Measurements from ENCODE around the gene HYDIN.
"Not testable (repeated sequence)": the region's sequence is repeated elsewhere in the genome, so short reads cannot be mapped to it uniquely, and the experiment has no call there.

Gene HYDIN

GRCh38 chr16:70877895-70878294 lies 352.6 kb downstream of the HYDIN start:
- not testable (repeated sequence) for H3K9me3 ChIP-seq (ENCODE audit: insufficient read depth, low read depth, low read length); H3K36me3 ChIP-seq (ENCODE audit: insufficient read depth, low read length); H3F3A ChIP-seq (ENCODE audit: low read depth); H3K4me1 ChIP-seq (ENCODE audit: insufficient read depth, low read length, poor library complexity, severe bottlenecking); H4K20me1 ChIP-seq (ENCODE audit: insufficient read depth, low read length, poor library complexity, severe bottlenecking); H3K4me2 ChIP-seq (ENCODE audit: low read depth, low read length, poor library complexity, severe bottlenecking); H2AFZ ChIP-seq (ENCODE audit: low read length); H3K4me3 ChIP-seq (ENCODE audit: low read length, poor library complexity, severe bottlenecking); H3K27me3 ChIP-seq (ENCODE audit: insufficient read depth, low read length, poor library complexity, severe bottlenecking); H3K79me2 ChIP-seq (ENCODE audit: insufficient read depth, low read length); H3K9me2 ChIP-seq (replicated peaks; ENCODE audit: low read depth, low read length); H3K9ac ChIP-seq (ENCODE audit: low read depth, low read length, poor library complexity, severe bottlenecking)

GRCh38 chr16:70876442-70876841 lies 354.1 kb downstream of the HYDIN start:
- not testable (repeated sequence) for H3K79me2 ChIP-seq (ENCODE audit: insufficient read depth, low read length); H4K20me1 ChIP-seq (ENCODE audit: insufficient read depth, low read length, poor library complexity, severe bottlenecking); H3K9me3 ChIP-seq (ENCODE audit: insufficient read depth, low read depth, low read length); H2AFZ ChIP-seq (ENCODE audit: low read length); H3K4me1 ChIP-seq (ENCODE audit: insufficient read depth, low read length, poor library complexity, severe bottlenecking); H3K4me3 ChIP-seq (ENCODE audit: low read length, poor library complexity, severe bottlenecking); H3K9ac ChIP-seq (ENCODE audit: low read depth, low read length, poor library complexity, severe bottlenecking); H3K4me2 ChIP-seq (ENCODE audit: low read depth, low read length, poor library complexity, severe bottlenecking); H3F3A ChIP-seq (ENCODE audit: low read depth); H3K36me3 ChIP-seq (ENCODE audit: insufficient read depth, low read length); H3K9me2 ChIP-seq (replicated peaks; ENCODE audit: low read depth, low read length); H3K27me3 ChIP-seq (ENCODE audit: insufficient read depth, low read length, poor library complexity, severe bottlenecking)

- H3K9me3 ChIP-seq (ENCODE audit: insufficient read depth, low read depth, low read length); H3K79me2 ChIP-seq (ENCODE audit: insufficient read depth, low read length); H3K4me3 ChIP-seq (ENCODE audit: low read length, poor library complexity, severe bottlenecking); H4K20me1 ChIP-seq (ENCODE audit: insufficient read depth, low read length, poor library complexity, severe bottlenecking); H3K4me1 ChIP-seq (ENCODE audit: insufficient read depth, low read length, poor library complexity, severe bottlenecking); H3K9me2 ChIP-seq (replicated peaks; ENCODE audit: low read depth, low read length); H3F3A ChIP-seq (ENCODE audit: low read depth); H3K9ac ChIP-seq (ENCODE audit: low read depth, low read length, poor library complexity, severe bottlenecking); H3K4me2 ChIP-seq (ENCODE audit: low read depth, low read length, poor library complexity, severe bottlenecking); H3K36me3 ChIP-seq (ENCODE audit: insufficient read depth, low read length); H3K27me3 ChIP-seq (ENCODE audit: insufficient read depth, low read length, poor library complexity, severe bottlenecking); H2AFZ ChIP-seq (ENCODE audit: low read length): not testable (repeated sequence)
These were observed 365.8 kb downstream of the HYDIN start for GRCh38 chr16:70864698-70865097.

- not testable (repeated sequence) for H3K36me3 ChIP-seq (ENCODE audit: insufficient read depth, low read length); H3K79me2 ChIP-seq (ENCODE audit: insufficient read depth, low read length); H4K20me1 ChIP-seq (ENCODE audit: insufficient read depth, low read length, poor library complexity, severe bottlenecking); H3K9me2 ChIP-seq (replicated peaks; ENCODE audit: low read depth, low read length); H2AFZ ChIP-seq (ENCODE audit: low read length); H3K4me1 ChIP-seq (ENCODE audit: insufficient read depth, low read length, poor library complexity, severe bottlenecking); H3K9ac ChIP-seq (ENCODE audit: low read depth, low read length, poor library complexity, severe bottlenecking); H3F3A ChIP-seq (ENCODE audit: low read depth); H3K4me3 ChIP-seq (ENCODE audit: low read length, poor library complexity, severe bottlenecking); H3K9me3 ChIP-seq (ENCODE audit: insufficient read depth, low read depth, low read length); H3K4me2 ChIP-seq (ENCODE audit: low read depth, low read length, poor library complexity, severe bottlenecking); H3K27me3 ChIP-seq (ENCODE audit: insufficient read depth, low read length, poor library complexity, severe bottlenecking)
These were observed 368.5 kb downstream of the HYDIN start for GRCh38 chr16:70861996-70862395.

- H3K9me2 ChIP-seq (replicated peaks; ENCODE audit: low read depth, low read length); H3F3A ChIP-seq (ENCODE audit: low read depth); H3K9ac ChIP-seq (ENCODE audit: low read depth, low read length, poor library complexity, severe bottlenecking); H4K20me1 ChIP-seq (ENCODE audit: insufficient read depth, low read length, poor library complexity, severe bottlenecking); H3K4me1 ChIP-seq (ENCODE audit: insufficient read depth, low read length, poor library complexity, severe bottlenecking); H3K4me2 ChIP-seq (ENCODE audit: low read depth, low read length, poor library complexity, severe bottlenecking); H3K9me3 ChIP-seq (ENCODE audit: insufficient read depth, low read depth, low read length); H3K27me3 ChIP-seq (ENCODE audit: insufficient read depth, low read length, poor library complexity, severe bottlenecking); H3K79me2 ChIP-seq (ENCODE audit: insufficient read depth, low read length); H3K4me3 ChIP-seq (ENCODE audit: low read length, poor library complexity, severe bottlenecking); H3K36me3 ChIP-seq (ENCODE audit: insufficient read depth, low read length); H2AFZ ChIP-seq (ENCODE audit: low read length): not testable (repeated sequence)
These were observed 379.2 kb downstream of the HYDIN start for GRCh38 chr16:70851299-70851698.

- H3K36me3 ChIP-seq (ENCODE audit: insufficient read depth, low read length); H3K4me3 ChIP-seq (ENCODE audit: low read length, poor library complexity, severe bottlenecking); H3K9me3 ChIP-seq (ENCODE audit: insufficient read depth, low read depth, low read length); H4K20me1 ChIP-seq (ENCODE audit: insufficient read depth, low read length, poor library complexity, severe bottlenecking); H2AFZ ChIP-seq (ENCODE audit: low read length); H3K4me1 ChIP-seq (ENCODE audit: insufficient read depth, low read length, poor library complexity, severe bottlenecking); H3K9ac ChIP-seq (ENCODE audit: low read depth, low read length, poor library complexity, severe bottlenecking); H3K27me3 ChIP-seq (ENCODE audit: insufficient read depth, low read length, poor library complexity, severe bottlenecking); H3K9me2 ChIP-seq (replicated peaks; ENCODE audit: low read depth, low read length); H3K79me2 ChIP-seq (ENCODE audit: insufficient read depth, low read length); H3K4me2 ChIP-seq (ENCODE audit: low read depth, low read length, poor library complexity, severe bottlenecking); H3F3A ChIP-seq (ENCODE audit: low read depth): not testable (repeated sequence)
These were observed 406.9 kb downstream of the HYDIN start for GRCh38 chr16:70823498-70824118.

- H3K9me2 ChIP-seq (replicated peaks; ENCODE audit: low read depth, low read length); H3K9ac ChIP-seq (ENCODE audit: low read depth, low read length, poor library complexity, severe bottlenecking); H3K27me3 ChIP-seq (ENCODE audit: insufficient read depth, low read length, poor library complexity, severe bottlenecking); H3K9me3 ChIP-seq (ENCODE audit: insufficient read depth, low read depth, low read length); H3K36me3 ChIP-seq (ENCODE audit: insufficient read depth, low read length); H2AFZ ChIP-seq (ENCODE audit: low read length); H3K4me1 ChIP-seq (ENCODE audit: insufficient read depth, low read length, poor library complexity, severe bottlenecking); H4K20me1 ChIP-seq (ENCODE audit: insufficient read depth, low read length, poor library complexity, severe bottlenecking); H3K4me3 ChIP-seq (ENCODE audit: low read length, poor library complexity, severe bottlenecking); H3F3A ChIP-seq (ENCODE audit: low read depth); H3K4me2 ChIP-seq (ENCODE audit: low read depth, low read length, poor library complexity, severe bottlenecking); H3K79me2 ChIP-seq (ENCODE audit: insufficient read depth, low read length): not testable (repeated sequence)
These were observed 407.8 kb downstream of the HYDIN start for GRCh38 chr16:70822734-70823133.

GRCh38 chr16:70818088-70818487 lies 412.4 kb downstream of the HYDIN start:
- H3K4me3 ChIP-seq (ENCODE audit: low read length, poor library complexity, severe bottlenecking); H3K27me3 ChIP-seq (ENCODE audit: insufficient read depth, low read length, poor library complexity, severe bottlenecking); H3K36me3 ChIP-seq (ENCODE audit: insufficient read depth, low read length); H3K79me2 ChIP-seq (ENCODE audit: insufficient read depth, low read length); H3K9me3 ChIP-seq (ENCODE audit: insufficient read depth, low read depth, low read length); H3K4me2 ChIP-seq (ENCODE audit: low read depth, low read length, poor library complexity, severe bottlenecking); H3F3A ChIP-seq (ENCODE audit: low read depth); H3K9me2 ChIP-seq (replicated peaks; ENCODE audit: low read depth, low read length); H3K4me1 ChIP-seq (ENCODE audit: insufficient read depth, low read length, poor library complexity, severe bottlenecking); H3K9ac ChIP-seq (ENCODE audit: low read depth, low read length, poor library complexity, severe bottlenecking); H2AFZ ChIP-seq (ENCODE audit: low read length); H4K20me1 ChIP-seq (ENCODE audit: insufficient read depth, low read length, poor library complexity, severe bottlenecking): not testable (repeated sequence)

Data from Loucy (cell line).